ENCODE results near the gene SPTBN4. TPM values are rescaled to one million over a fixed set of nuclear protein-coding genes. Genes with fewer than 3 reads are reported as not detected.
"Not testable (repeated sequence)": the region's sequence is repeated elsewhere in the genome, so short reads cannot be mapped to it uniquely, and the experiment has no call there.

The SPTBN4 gene
- polyA plus RNA-seq, 1 of the 3 experiments (the other 2 are of a cell fraction): 3.1 TPM

- ChIA-PET POLR2A (no interaction called here), CTCF (no interaction called here)
- H4K20me1 ChIP-seq (ENCODE audit: insufficient read depth): no peaks in the 10 kb centered on the region
- H3K9ac ChIP-seq: no peak overlapping the region
- H3K4me2 ChIP-seq: no peak overlapping the region
- TF ChIP-seq REST (IDR thresholded peaks at IDR 0.05; ENCODE audit: low read depth, low read length) (no peak), CTCF (IDR thresholded peaks at IDR 0.05) (no peak), MAX (IDR thresholded peaks at IDR 0.05; ENCODE audit: low read depth) (no peak), YY1 (IDR thresholded peaks at IDR 0.05; ENCODE audit: low read depth) (no peak), FOXJ3 (CRISPR knock-in tag; IDR thresholded peaks at IDR 0.05) (no peak)
- TF ChIP-seq, protein P1, sequence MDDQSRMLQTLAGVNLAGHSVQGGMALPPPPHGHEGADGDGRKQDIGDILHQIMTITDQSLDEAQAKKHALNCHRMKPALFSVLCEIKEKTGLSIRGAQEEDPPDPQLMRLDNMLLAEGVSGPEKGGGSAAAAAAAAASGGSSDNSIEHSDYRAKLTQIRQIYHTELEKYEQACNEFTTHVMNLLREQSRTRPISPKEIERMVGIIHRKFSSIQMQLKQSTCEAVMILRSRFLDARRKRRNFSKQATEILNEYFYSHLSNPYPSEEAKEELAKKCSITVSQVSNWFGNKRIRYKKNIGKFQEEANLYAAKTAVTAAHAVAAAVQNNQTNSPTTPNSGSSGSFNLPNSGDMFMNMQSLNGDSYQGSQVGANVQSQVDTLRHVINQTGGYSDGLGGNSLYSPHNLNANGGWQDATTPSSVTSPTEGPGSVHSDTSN (IDR thresholded peaks at IDR 0.05): no peak
- H3K27me3 ChIP-seq (ENCODE audit: insufficient read depth): no peaks in the 10 kb centered on the region
- no peak overlapping the region for H3K4me3 ChIP-seq (ENCODE audit: low read depth in 2 of 2, low read length in 1 of 2)
- no peaks in the 10 kb centered on the region for H3F3A ChIP-seq (replicated peaks; ENCODE audit: insufficient read depth)
- H3K36me3 ChIP-seq (replicated peaks in 1 of 2; ENCODE audit: control insufficient read depth in 1 of 2, insufficient read depth in 2 of 2, low read length in 1 of 2): no peaks in the 10 kb centered on the region
- H3K27ac ChIP-seq (ENCODE audit: low read depth in 2 of 2, low read length in 1 of 2): no peak overlapping the region
- H3K79me2 ChIP-seq (ENCODE audit: insufficient read depth): no peaks in the 10 kb centered on the region
- H3K9me2 ChIP-seq: no peaks in the 10 kb centered on the region
- DNase-seq: no peak
- H2AFZ ChIP-seq (ENCODE audit: low read depth): no peak overlapping the region
- no peaks in the 10 kb centered on the region for H3K9me3 ChIP-seq
- H3K4me1 ChIP-seq (ENCODE audit: control insufficient read depth in 1 of 2, insufficient read depth in 2 of 2, low read depth in 1 of 2, low read length in 1 of 2): no peaks in the 10 kb centered on the region; a peak in 1 of 4 replicates
- 91% methylated on average over 13 of the region's 13 CpGs for WGBS (ENCODE audit: low lambda C conversion rate)
These were observed 5.7 kb downstream of the SPTBN4 start for GRCh38 chr19:40472516-40472915.

DNA sequence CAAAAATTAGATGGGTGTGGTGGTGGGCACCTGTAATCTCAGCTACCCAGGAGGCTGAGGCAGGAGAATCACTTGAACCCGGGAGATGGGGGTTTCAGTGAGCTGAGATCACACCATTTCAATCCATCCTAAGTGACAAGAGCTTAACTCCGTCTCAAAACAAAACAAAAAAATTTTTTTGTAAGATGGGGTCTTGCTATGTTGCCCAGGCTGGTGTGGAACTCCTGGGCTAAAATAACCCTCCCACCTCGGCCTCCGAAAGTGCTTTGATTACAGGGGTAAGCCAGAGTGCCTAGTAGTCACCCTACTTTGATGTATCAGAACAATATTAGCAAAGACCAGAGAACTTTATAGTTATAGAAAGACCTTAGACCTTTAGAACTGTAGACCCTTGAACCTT, 7.9 kb downstream of the SPTBN4 start:
- WGBS (ENCODE audit: low lambda C conversion rate): 72% methylated on average over 4 of the region's 4 CpGs
- Histone ChIP-seq H3K9ac (no peak overlapping the region), H3K27ac (ENCODE audit: low read depth in 2 of 2, low read length in 1 of 2) (no peak overlapping the region), H3K36me3 (replicated peaks in 1 of 2; ENCODE audit: control insufficient read depth in 1 of 2, insufficient read depth in 2 of 2, low read length in 1 of 2) (no peaks in the 10 kb centered on the region), H2AFZ (ENCODE audit: low read depth) (no peak overlapping the region), H3K9me2 (no peaks in the 10 kb centered on the region), H3F3A (replicated peaks; ENCODE audit: insufficient read depth) (no peaks in the 10 kb centered on the region), H4K20me1 (ENCODE audit: insufficient read depth) (no peaks in the 10 kb centered on the region), H3K4me3 (ENCODE audit: low read depth in 2 of 2, low read length in 1 of 2) (no peak overlapping the region), H3K4me1 (ENCODE audit: control insufficient read depth in 1 of 2, insufficient read depth in 2 of 2, low read depth in 1 of 2, low read length in 1 of 2) (no peaks in the 10 kb centered on the region), H3K79me2 (ENCODE audit: insufficient read depth) (no peaks in the 10 kb centered on the region), H3K9me3 (no peaks in the 10 kb centered on the region), H3K27me3 (ENCODE audit: insufficient read depth) (no peaks in the 10 kb centered on the region), H3K4me2 (no peak overlapping the region)
- no peak for DNase-seq
- ChIA-PET POLR2A (no interaction called here), CTCF (no interaction called here)
- TF ChIP-seq EP300 (IDR thresholded peaks at IDR 0.05; ENCODE audit: borderline replicate concordance in 1 of 2, low read depth in 1 of 2, low read length in 1 of 2): no peak
- TF ChIP-seq SIN3A (IDR thresholded peaks at IDR 0.05; ENCODE audit: borderline replicate concordance, low read depth, low read length): no peak
- TF ChIP-seq, protein P2, sequence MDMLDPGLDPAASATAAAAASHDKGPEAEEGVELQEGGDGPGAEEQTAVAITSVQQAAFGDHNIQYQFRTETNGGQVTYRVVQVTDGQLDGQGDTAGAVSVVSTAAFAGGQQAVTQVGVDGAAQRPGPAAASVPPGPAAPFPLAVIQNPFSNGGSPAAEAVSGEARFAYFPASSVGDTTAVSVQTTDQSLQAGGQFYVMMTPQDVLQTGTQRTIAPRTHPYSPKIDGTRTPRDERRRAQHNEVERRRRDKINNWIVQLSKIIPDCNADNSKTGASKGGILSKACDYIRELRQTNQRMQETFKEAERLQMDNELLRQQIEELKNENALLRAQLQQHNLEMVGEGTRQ (IDR thresholded peaks at IDR 0.05; ENCODE audit: borderline replicate concordance, low read depth, low read length): no peak
- no peak for TF ChIP-seq RCOR1 (IDR thresholded peaks at IDR 0.05; ENCODE audit: low read length)
- TF ChIP-seq TAF1 (IDR thresholded peaks at IDR 0.05; ENCODE audit: borderline replicate concordance, low read depth, low read length): no peak

GRCh38 chr19:40475878-40476644, 9.3 kb downstream of the SPTBN4 start:
- H3F3A ChIP-seq (replicated peaks; ENCODE audit: insufficient read depth); H3K9me3 ChIP-seq; H3K27ac ChIP-seq (ENCODE audit: low read depth in 2 of 2, low read length in 1 of 2); H3K4me2 ChIP-seq; H3K9ac ChIP-seq; DNase-seq; H3K4me3 ChIP-seq (ENCODE audit: low read depth in 2 of 2, low read length in 1 of 2); H3K36me3 ChIP-seq (replicated peaks in 1 of 2; ENCODE audit: control insufficient read depth in 1 of 2, insufficient read depth in 2 of 2, low read length in 1 of 2); H2AFZ ChIP-seq (ENCODE audit: low read depth); H3K27me3 ChIP-seq (ENCODE audit: insufficient read depth); H4K20me1 ChIP-seq (ENCODE audit: insufficient read depth); H3K4me1 ChIP-seq (ENCODE audit: control insufficient read depth in 1 of 2, insufficient read depth in 2 of 2, low read depth in 1 of 2, low read length in 1 of 2); H3K9me2 ChIP-seq; H3K79me2 ChIP-seq (ENCODE audit: insufficient read depth); POLR2A ChIA-PET: not testable (repeated sequence)
- 94% methylated on average over 15 of the region's 15 CpGs for WGBS (ENCODE audit: low lambda C conversion rate)
- CTCF ChIA-PET: interaction anchor here (1.4 kb wide), 1 partner anchor 9 kb away, joined by 3 read pairs; the partner anchor contains the start of gene SPTBN4
